Mucosa of rectum (tissue), 2 donors: ENCODE measurements around the gene SRPRB.

Experiments
- H3K27ac ChIP-seq, 2 donors: one replicate each; pipeline ENCODE4 v1.7.0; 2013; ENCODE audit warnings: inconsistent platforms in 2 of 2, low read depth in 2 of 2, low read length in 2 of 2
- H3K27me3 ChIP-seq, 2 donors: one replicate each; pipeline ENCODE4 v1.7.0; 2013; ENCODE audit warnings: low read length in 2 of 2; ENCODE audit not compliant: control insufficient read depth in 2 of 2, insufficient read depth in 2 of 2
- H3K36me3 ChIP-seq, 2 donors: one replicate each; pipeline ENCODE4 v1.7.0; 2013; ENCODE audit warnings: low read length in 2 of 2; ENCODE audit not compliant: control insufficient read depth in 2 of 2, insufficient read depth in 2 of 2
- H3K4me1 ChIP-seq, 2 donors: one replicate each; pipeline ENCODE4 v1.7.0; 2013; ENCODE audit warnings: low read length in 2 of 2, mild to moderate bottlenecking in 1 of 2; ENCODE audit not compliant: control insufficient read depth in 2 of 2, insufficient read depth in 2 of 2
- H3K4me3 ChIP-seq, 2 donors: one replicate each; pipeline ENCODE4 v1.7.0; 2013; ENCODE audit warnings: low read length in 2 of 2
- H3K9ac ChIP-seq, 2 donors: one replicate each; pipeline ENCODE4 v1.7.0; 2013; ENCODE audit warnings: low read length in 2 of 2, low read depth in 1 of 2, mild to moderate bottlenecking in 1 of 2
- H3K9me3 ChIP-seq, 2 donors: one replicate each; pipeline ENCODE4 v1.7.0; 2013; ENCODE audit warnings: low read length in 2 of 2; ENCODE audit not compliant: control insufficient read depth in 2 of 2
- donor health status: healthy.
- donor health status: Normal muscosa, but diverticular disease.

SRPRB gene

DNA sequence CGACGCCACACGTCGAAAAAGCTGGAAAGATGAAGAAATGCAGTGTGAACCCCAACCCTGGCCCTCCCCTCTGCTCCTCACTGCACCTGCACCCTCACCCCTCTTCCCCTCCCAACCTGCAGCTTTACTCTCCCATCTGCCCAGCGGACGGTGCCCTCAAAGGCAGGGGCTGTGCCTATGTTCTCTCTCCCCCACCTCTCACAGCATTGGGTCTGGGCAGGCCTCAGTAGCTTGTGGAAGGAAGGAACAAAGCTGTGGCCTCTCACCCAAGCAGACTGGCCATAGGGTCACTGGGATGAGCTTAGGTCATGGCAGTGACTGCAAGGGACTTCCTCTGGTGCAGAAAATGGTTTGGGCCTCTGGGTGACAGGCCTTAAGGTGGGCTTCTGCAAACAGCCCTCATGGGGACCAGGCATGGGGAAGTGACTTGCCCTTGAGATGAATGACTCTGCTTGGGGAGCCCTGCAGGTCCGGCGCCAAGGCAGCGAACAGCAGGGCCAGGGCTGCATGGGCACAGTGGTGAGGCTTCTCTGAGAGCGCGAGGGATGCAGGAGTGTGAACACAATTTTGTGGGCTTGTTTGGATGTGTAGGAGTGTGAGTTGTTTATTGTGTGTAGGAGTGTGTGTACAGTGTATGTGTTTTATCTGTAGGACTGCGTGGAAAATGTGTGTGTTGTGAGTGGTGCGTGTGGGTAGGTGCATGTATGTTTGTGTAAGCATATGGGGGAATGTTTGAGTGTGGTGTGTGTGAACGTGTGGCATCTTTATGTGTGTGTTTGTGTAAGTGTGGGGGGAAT is 29.2 kb downstream of the SRPRB start:
- Histone ChIP-seq H3K4me1 (no peaks in the 10 kb centered on the region), H3K36me3 (no peaks in the 10 kb centered on the region)

GRCh38 chr3:133835418-133835743 is 29.8 kb downstream of the SRPRB start:
- no peaks in the 10 kb centered on the region for H3K4me1 ChIP-seq
- H3K9ac ChIP-seq, result no peak overlapping the region
- H3K27me3 ChIP-seq, result no peaks in the 10 kb centered on the region
- H3K9me3 ChIP-seq, result no peaks in the 10 kb centered on the region
- H3K27ac ChIP-seq, result no peak overlapping the region
- no peaks in the 10 kb centered on the region for H3K36me3 ChIP-seq
- no peak overlapping the region for H3K4me3 ChIP-seq

More for the DNA sequence above, 29.2 kb downstream of the SRPRB start:
- H3K27me3 ChIP-seq, result no peaks in the 10 kb centered on the region
- no peaks in the 10 kb centered on the region for H3K9me3 ChIP-seq
- H3K9ac ChIP-seq, result no peak overlapping the region
- no peak overlapping the region for H3K4me3 ChIP-seq
- no peak overlapping the region for H3K27ac ChIP-seq

GRCh38 chr3:133835961-133836360 is 30.3 kb downstream of the SRPRB start:
- no peaks in the 10 kb centered on the region for H3K4me1 ChIP-seq
- H3K9ac ChIP-seq, result no peak overlapping the region
- no peak overlapping the region for H3K27ac ChIP-seq
- no peak overlapping the region for H3K4me3 ChIP-seq
- no peaks in the 10 kb centered on the region for H3K27me3 ChIP-seq
- no peaks in the 10 kb centered on the region for H3K9me3 ChIP-seq
- H3K36me3 ChIP-seq, result no peaks in the 10 kb centered on the region

DNA sequence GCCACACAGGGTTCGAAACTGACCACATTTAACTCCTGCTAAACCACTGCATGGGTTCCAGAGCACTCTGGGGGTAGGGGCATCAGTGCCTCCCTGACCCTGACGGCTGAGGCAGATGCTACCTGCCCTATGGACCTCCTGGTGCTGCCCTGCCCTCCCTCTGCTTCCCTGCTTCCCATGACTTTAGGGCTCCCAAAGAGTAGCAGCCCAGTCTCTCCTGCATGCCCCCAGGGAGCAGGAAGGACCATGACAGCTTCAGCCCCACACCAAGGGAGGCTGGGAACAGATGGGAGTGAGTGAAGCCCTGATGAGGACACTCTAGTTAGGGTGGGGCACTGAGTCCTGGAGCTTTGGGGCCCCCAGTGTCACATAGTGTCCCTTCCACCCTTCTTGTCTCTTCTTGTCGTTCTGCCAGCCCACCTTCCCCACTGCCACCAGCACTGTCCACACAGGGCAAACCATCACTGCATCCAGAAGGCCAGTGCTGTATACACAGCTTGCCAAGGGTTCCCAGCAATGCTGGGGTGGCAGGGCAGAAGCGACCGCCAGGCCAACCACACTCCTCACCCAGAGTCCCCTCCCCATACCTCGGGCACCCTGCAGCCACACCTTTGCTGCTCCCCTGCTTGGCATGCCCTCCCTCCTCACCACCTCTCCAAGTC is 31.0 kb downstream of the SRPRB start:
- Histone ChIP-seq H3K4me1 (no peaks in the 10 kb centered on the region), H3K4me3 (no peak overlapping the region), H3K36me3 (no peaks in the 10 kb centered on the region), H3K9me3 (no peaks in the 10 kb centered on the region), H3K27me3 (no peaks in the 10 kb centered on the region), H3K9ac (no peak overlapping the region), H3K27ac (no peak overlapping the region)

DNA sequence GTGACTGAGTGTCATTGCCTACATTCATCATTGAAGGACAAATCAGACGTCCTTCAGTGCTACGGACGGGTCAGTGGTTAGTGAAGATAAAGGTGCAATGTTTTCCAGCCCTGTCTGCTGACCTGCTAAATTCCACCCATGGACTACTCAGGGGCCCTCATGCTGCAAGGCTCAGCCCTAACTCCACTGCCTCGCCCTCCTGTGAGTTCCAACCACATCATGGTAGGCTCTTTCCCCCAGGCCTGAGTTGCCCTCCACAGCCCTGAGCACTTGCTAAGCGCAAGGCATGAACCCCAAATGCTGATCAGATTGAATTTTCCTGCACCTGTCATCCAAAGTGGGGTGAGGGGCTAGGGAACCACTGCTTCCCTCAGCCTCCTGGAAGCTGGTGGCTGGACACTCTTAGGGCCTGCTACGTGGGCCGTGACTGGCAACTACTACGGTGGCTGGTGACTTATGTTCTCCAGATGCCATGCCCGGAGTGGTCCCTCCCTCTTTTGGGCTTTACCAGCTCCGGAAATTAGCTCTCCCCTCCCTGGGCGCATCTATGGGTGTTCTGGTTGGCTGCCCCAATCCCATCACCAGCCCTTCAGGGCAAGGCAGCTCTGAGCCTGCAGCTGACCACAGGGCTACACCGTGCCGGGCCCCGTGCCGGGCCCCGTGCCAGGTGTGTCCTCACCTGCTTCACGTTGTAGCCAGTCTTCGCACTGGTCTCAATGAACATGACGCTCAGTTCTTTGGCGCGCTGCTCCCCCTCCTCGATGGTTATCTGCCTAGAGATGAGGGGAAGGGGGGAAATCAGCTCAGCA is 32.1 kb downstream of the SRPRB start:
- no peak overlapping the region for H3K27ac ChIP-seq
- no peak overlapping the region for H3K9ac ChIP-seq
- H3K4me1 ChIP-seq, result no peaks in the 10 kb centered on the region
- no peaks in the 10 kb centered on the region for H3K9me3 ChIP-seq
- H3K27me3 ChIP-seq, result no peaks in the 10 kb centered on the region
- H3K4me3 ChIP-seq, result no peak overlapping the region
- H3K36me3 ChIP-seq, result no peaks in the 10 kb centered on the region

DNA sequence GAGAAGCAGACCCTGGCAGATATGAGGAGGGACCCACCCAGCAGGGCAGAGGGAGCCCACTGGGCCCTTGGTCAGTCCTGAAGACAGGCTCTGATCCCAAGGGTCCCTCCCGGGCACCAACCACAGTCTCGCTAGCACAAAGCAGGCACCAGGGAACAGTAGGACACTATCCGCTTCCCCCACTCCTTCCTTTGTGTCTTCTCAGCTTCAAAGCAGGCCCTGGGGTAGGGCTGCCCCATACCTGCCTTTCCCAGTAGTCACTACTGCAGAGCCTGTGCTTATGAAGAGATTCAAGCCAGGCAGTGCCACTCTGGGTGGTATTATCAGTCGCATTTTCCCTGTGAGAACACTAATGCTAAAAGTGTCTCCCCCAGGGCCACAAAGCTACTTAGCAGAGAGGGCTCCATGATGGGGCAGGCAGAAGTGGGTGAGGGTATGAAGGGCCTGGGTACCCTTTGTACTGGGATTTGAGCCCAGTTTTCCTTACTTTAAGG is 32.7 kb downstream of the SRPRB start:
- Histone ChIP-seq H3K9me3 (no peaks in the 10 kb centered on the region), H3K9ac (no peak overlapping the region), H3K4me1 (no peaks in the 10 kb centered on the region), H3K27me3 (no peaks in the 10 kb centered on the region), H3K27ac (no peak overlapping the region), H3K36me3 (no peaks in the 10 kb centered on the region), H3K4me3 (no peak overlapping the region)

GRCh38 chr3:133838916-133839800 is 33.5 kb downstream of the SRPRB start:
- Histone ChIP-seq H3K27me3 (no peaks in the 10 kb centered on the region), H3K4me3 (no peak overlapping the region), H3K9me3 (no peaks in the 10 kb centered on the region), H3K9ac (no peak overlapping the region), H3K27ac (no peak overlapping the region), H3K36me3 (no peaks in the 10 kb centered on the region), H3K4me1 (no peaks in the 10 kb centered on the region)

DNA sequence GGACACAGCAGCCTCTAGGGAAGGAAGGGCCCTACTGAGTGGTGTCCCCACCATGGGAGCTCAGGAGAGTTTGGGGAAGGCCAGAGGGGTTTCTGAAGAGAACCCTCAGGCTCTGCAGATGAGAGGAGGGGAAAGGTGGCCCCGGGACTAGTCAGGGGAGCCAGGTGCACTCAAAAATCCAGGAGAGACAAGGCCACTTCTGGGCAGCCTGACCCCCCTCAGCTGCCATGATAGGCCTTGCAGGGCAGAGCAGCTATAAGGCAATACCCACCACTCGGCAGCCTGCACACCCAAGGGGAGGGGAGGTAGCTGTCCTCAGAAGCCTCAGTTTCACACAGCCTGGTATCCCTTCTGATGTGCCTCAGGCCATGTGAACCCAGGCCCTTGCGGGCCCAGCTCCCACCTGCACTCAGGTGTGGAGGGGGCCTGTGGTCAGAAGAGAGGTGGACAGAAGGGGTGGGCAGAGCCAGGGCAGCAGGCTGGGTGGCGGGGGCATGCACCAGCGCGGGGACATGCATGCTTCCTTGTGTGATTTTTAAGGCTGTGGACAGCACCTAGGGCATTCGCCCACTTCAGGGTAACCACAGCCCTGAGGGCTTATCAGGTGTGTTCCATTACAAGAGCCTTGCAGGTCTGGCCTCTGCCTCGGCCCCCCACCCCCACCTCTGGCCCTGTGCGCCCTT is 34.6 kb downstream of the SRPRB start:
- H3K27me3 ChIP-seq, result no peaks in the 10 kb centered on the region
- no peaks in the 10 kb centered on the region for H3K36me3 ChIP-seq

DNA sequence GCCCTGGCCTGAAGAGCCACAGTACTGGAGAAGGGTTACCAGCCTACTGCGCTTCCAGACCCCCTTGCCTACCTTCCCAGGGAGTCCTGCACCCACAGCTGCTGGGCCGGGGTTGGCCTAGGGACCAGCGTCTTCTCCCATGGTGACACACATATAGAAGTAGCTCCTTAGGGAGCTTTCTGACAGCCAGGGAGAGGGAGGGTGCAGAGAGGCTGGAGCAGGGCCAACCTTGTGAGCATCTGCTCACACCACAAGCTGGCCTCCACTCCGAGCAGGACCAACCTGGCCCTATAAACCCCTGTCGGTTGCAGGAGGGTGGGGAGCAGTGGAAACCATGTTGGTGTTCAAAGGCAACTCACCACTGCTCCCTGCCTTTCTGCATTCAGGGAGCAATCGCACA is 35.2 kb downstream of the SRPRB start:
- no peak overlapping the region for H3K27ac ChIP-seq
- no peaks in the 10 kb centered on the region for H3K4me1 ChIP-seq
- no peak overlapping the region for H3K4me3 ChIP-seq
- H3K27me3 ChIP-seq, result no peaks in the 10 kb centered on the region
- no peaks in the 10 kb centered on the region for H3K9me3 ChIP-seq
- H3K9ac ChIP-seq, result no peak overlapping the region
- no peaks in the 10 kb centered on the region for H3K36me3 ChIP-seq

More for the DNA sequence above, 34.6 kb downstream of the SRPRB start:
- no peak overlapping the region for H3K9ac ChIP-seq
- no peaks in the 10 kb centered on the region for H3K4me1 ChIP-seq
- no peak overlapping the region for H3K27ac ChIP-seq
- H3K9me3 ChIP-seq, result no peaks in the 10 kb centered on the region
- H3K4me3 ChIP-seq, result no peak overlapping the region
